GM23338 (cell line): ENCODE data around the gene SORCS2. TPM values are rescaled to one million over a fixed set of nuclear protein-coding genes. Genes with fewer than 3 reads are reported as not detected.

Experiments used
- ATAC-seq: fragments of 200-7000 bp; cut with Tn5 transposase; 3 replicates; pipeline ENCODE4 v1.9.1; 2020
- DNase-seq: peaks from one replicate; pipeline ENCODE4 v3.0.0-alpha.2; 2015; ENCODE audit warnings: low spot score
- H2AFZ ChIP-seq: fragments of 200-600 bp; sonication (generic); 2 replicates; pipeline ENCODE4 v1.8.0; 2016; ENCODE audit warnings: antibody characterized with exemption, mild to moderate bottlenecking, moderate library complexity
- H3F3A ChIP-seq: fragments of 200-600 bp; sonication (generic); replicated peaks from 2 replicates; pipeline ENCODE4 v1.8.0; 2017; ENCODE audit warnings: antibody characterized with exemption, mixed run types, low read depth
- H3K27ac ChIP-seq: fragments of 200-600 bp; sonication (generic); 2 replicates; pipeline ENCODE4 v1.6.1; 2016; ENCODE audit warnings: low read depth
- H3K27me3 ChIP-seq: fragments of 200-600 bp; sonication (generic); 2 replicates; pipeline ENCODE4 v1.8.0; 2016; ENCODE audit warnings: mild to moderate bottlenecking, mixed run types, moderate library complexity; ENCODE audit not compliant: insufficient read depth
- H3K36me3 ChIP-seq: fragments of 200-600 bp; sonication (generic); 2 replicates; pipeline ENCODE4 v1.8.0; 2016; ENCODE audit warnings: mild to moderate bottlenecking; ENCODE audit not compliant: insufficient read depth
- H3K4me1 ChIP-seq: fragments of 200-600 bp; sonication (generic); 2 replicates; pipeline ENCODE4 v1.8.0; 2016; ENCODE audit warnings: mild to moderate bottlenecking, moderate library complexity; ENCODE audit not compliant: insufficient read depth
- H3K4me2 ChIP-seq: fragments of 200-600 bp; sonication (generic); 2 replicates; pipeline ENCODE4 v1.7.1; 2017; ENCODE audit warnings: mixed run types
- H3K4me3 ChIP-seq: fragments of 200-600 bp; sonication (generic); 2 replicates; pipeline ENCODE4 v1.6.1; 2016; ENCODE audit warnings: mixed run types
- H3K79me2 ChIP-seq: fragments of 200-600 bp; sonication (generic); replicated peaks from 2 replicates; pipeline ENCODE4 v1.8.0; 2017; ENCODE audit warnings: mild to moderate bottlenecking; ENCODE audit not compliant: insufficient read depth
- H3K9me2 ChIP-seq: fragments of 200-600 bp; sonication (generic); 2 replicates; pipeline ENCODE4 v1.8.0; 2017; ENCODE audit not compliant: insufficient read depth
- H4K20me1 ChIP-seq: fragments of 200-600 bp; sonication (generic); replicated peaks from 2 replicates; pipeline ENCODE4 v1.8.0; 2017; ENCODE audit warnings: mild to moderate bottlenecking; ENCODE audit not compliant: insufficient read depth
- H3K27ac Mint-ChIP-seq: 2 replicates; pipeline ENCODE4 v1.8.0; 2020; ENCODE audit warnings: inconsistent platforms, mild to moderate bottlenecking, moderate library complexity, mixed read lengths
- H3K27me3 Mint-ChIP-seq: 3 replicates; pipeline ENCODE4 v1.8.0; 2022; ENCODE audit warnings: low read depth, mild to moderate bottlenecking, moderate library complexity, mixed read lengths, inconsistent platforms; ENCODE audit not compliant: insufficient read depth, poor library complexity
- H3K36me3 Mint-ChIP-seq: 3 replicates; pipeline ENCODE4 v1.8.0; 2021; ENCODE audit warnings: low read depth, mild to moderate bottlenecking, inconsistent platforms, moderate library complexity, mixed read lengths
- H3K4me1 Mint-ChIP-seq: 3 replicates; pipeline ENCODE4 v1.8.0; 2020; ENCODE audit warnings: mild to moderate bottlenecking, inconsistent platforms, mixed read lengths
- H3K4me3 Mint-ChIP-seq: 3 replicates; pipeline ENCODE4 v1.8.0; 2021; ENCODE audit warnings: moderate library complexity, mild to moderate bottlenecking, inconsistent platforms, mixed read lengths
- H3K9me3 Mint-ChIP-seq: 3 replicates; pipeline ENCODE4 v1.8.0; 2020; ENCODE audit warnings: moderate library complexity, mild to moderate bottlenecking, inconsistent platforms, mixed read lengths
- CREB1 ChIP-seq: fragments of 250-450 bp; sonication (Bioruptor Pico); IDR thresholded peaks from 2 replicates; pipeline ENCODE4 v1.5.0; 2020; ENCODE audit warnings: low read depth, mild to moderate bottlenecking, moderate library complexity
- CTCF ChIP-seq, 2 experiments: fragments of 200-600 bp in 1 of 2; sonication (generic) in 1 of 2; conservative IDR thresholded peaks; 2 replicates each; pipeline versions ENCODE4 v1.5.1 to v1.6.1; 2016 to 2017; ENCODE audit warnings: antibody characterized with exemption in 2 of 2, low read depth in 2 of 2, mild to moderate bottlenecking in 2 of 2, moderate library complexity in 1 of 2
- ETS1 ChIP-seq: IDR thresholded peaks from 2 replicates; pipeline ENCODE4 v1.6.1; 2016; ENCODE audit warnings: antibody characterized with exemption
- EZH2 ChIP-seq: fragments of 200-600 bp; sonication (generic); IDR thresholded peaks from one replicate; pipeline ENCODE4 v1.8.0; 2017; ENCODE audit warnings: antibody characterized with exemption, mild to moderate bottlenecking, low read depth; ENCODE audit not compliant: unreplicated experiment
- EZH2phosphoT487 ChIP-seq: fragments of 200-600 bp; sonication (generic); IDR thresholded peaks from one replicate; pipeline ENCODE4 v1.8.1; 2018; ENCODE audit warnings: antibody characterized with exemption; ENCODE audit not compliant: unreplicated experiment
- JUNB ChIP-seq: IDR thresholded peaks from one replicate; pipeline ENCODE4 v1.6.1; 2016; ENCODE audit warnings: antibody characterized with exemption; ENCODE audit not compliant: unreplicated experiment
- NANOG ChIP-seq: IDR thresholded peaks from 2 replicates; pipeline ENCODE4 v1.6.1; 2016; ENCODE audit warnings: antibody characterized with exemption, borderline replicate concordance
- POLR2AphosphoS5 ChIP-seq: IDR thresholded peaks from 2 replicates; pipeline ENCODE4 v1.6.1; 2016; ENCODE audit warnings: antibody characterized with exemption, low read depth
- STAT1 ChIP-seq: IDR thresholded peaks from one replicate; pipeline ENCODE4 v1.6.1; 2016; ENCODE audit warnings: antibody characterized with exemption; ENCODE audit not compliant: unreplicated experiment
- ZNF114 ChIP-seq: fragments of 250-450 bp; sonication (Bioruptor Pico); IDR thresholded peaks from 2 replicates; pipeline ENCODE4 v1.5.0; 2020; ENCODE audit warnings: mild to moderate bottlenecking, moderate library complexity
- ZNF462 ChIP-seq: fragments of 250-450 bp; sonication (Bioruptor Pico); IDR thresholded peaks from 2 replicates; pipeline ENCODE4 v1.5.0; 2020; ENCODE audit warnings: mild to moderate bottlenecking, moderate library complexity
- polyA plus RNA-seq: library from polyadenylated mRNA; unstranded; fragments of >200 nt; fragmentation: Nextera tagmentation; extraction: Ambion mirVana; gene quantifications from 2 replicates; pipeline ENCODE4 v1.2.1, GENCODE V29; 2016
- total RNA-seq: library from RNA; depleted of rRNA; stranded (reverse); fragments of >200 nt; shearing (Covaris generic); gene quantifications from 2 replicates; pipeline ENCODE4 v1.2.3, GENCODE V29; 2014

Gene SORCS2
- total and polyA plus RNA-seq, 2 experiments from 2014 or later: 0.47 to 2.4 TPM

GRCh38 chr4:7336067-7336569 lies 143.8 kb downstream of the SORCS2 start:
- no peak overlapping the region for H3K27ac ChIP-seq
- Mint-ChIP-seq H3K36me3 (peaks cover 3% of the 10 kb centered on the region; the same call in 1 of the 3 replicates), H3K4me1 (peaks cover 10% of the 10 kb centered on the region), H3K9me3 (peaks cover 4% of the 10 kb centered on the region), H3K4me3 (no peak overlapping the region), H3K27me3 (peaks cover 19% of the 10 kb centered on the region), H3K27ac (no peak overlapping the region)
- DNase-seq (no peak), ATAC-seq (peak; percentile 8)
- H3K27me3 ChIP-seq: no peaks in the 10 kb centered on the region
- no peak overlapping the region for H3K4me3 ChIP-seq
- no peak overlapping the region; the same call in 1 of the 2 replicates for H2AFZ ChIP-seq
- H3K4me1 ChIP-seq: no peaks in the 10 kb centered on the region
- H3K4me2 ChIP-seq: no peak overlapping the region
- H3K36me3 ChIP-seq: no peaks in the 10 kb centered on the region
- TF ChIP-seq ZNF114 (CRISPR knock-in tag): no peak
- TF ChIP-seq STAT1: no peak
- no peak for TF ChIP-seq ZNF462 (CRISPR knock-in tag)
- TF ChIP-seq JUNB: no peak
- no peak for TF ChIP-seq CREB1
- no peak for TF ChIP-seq ETS1
- TF ChIP-seq NANOG: no peak
- TF ChIP-seq CTCF (conservative IDR thresholded peaks at IDR 0.05; ENCODE audit: low read depth in 2 of 2): no peak
- TF ChIP-seq EZH2phosphoT487: no peak
- no peak for TF ChIP-seq EZH2
- TF ChIP-seq POLR2AphosphoS5: no peak
- H3K79me2 ChIP-seq: no peaks in the 10 kb centered on the region
- H4K20me1 ChIP-seq: no peaks in the 10 kb centered on the region
- H3K9me2 ChIP-seq: no peaks in the 10 kb centered on the region
- H3F3A ChIP-seq: no peaks in the 10 kb centered on the region
